AG04450 (cell line): ENCODE measurements around the gene HSD11B2. TPM values are rescaled to one million over a fixed set of nuclear protein-coding genes. Genes with fewer than 3 reads are reported as not detected.

Source experiments
- CTCF ChIA-PET: fragments of 300-600, 350-600 bp; formaldehyde crosslinking; extraction: SDS; loops from one replicate; lab custom pipeline; 2022; ENCODE audit warnings: antibody characterized with exemption, inconsistent platforms; lab: Charles Lee
- POLR2A ChIA-PET: fragments of 350-600 bp; formaldehyde crosslinking; extraction: SDS; loops from one replicate; lab custom pipeline; 2021; ENCODE audit warnings: antibody characterized with exemption, inconsistent platforms; lab: Yijun Ruan, JAX
- DNase-seq: peaks from one replicate; pipeline ENCODE4 v3.0.0-alpha.2; 2011; ENCODE audit warnings: low read depth, low spot score
- H3K27ac ChIP-seq: one replicate; pipeline ENCODE4 v1.5.1; 2012; ENCODE audit warnings: low read depth, low read length, control low read depth
- H3K27me3 ChIP-seq: one replicate; pipeline ENCODE4 v1.6.0; 2012; ENCODE audit warnings: low read length; ENCODE audit not compliant: control insufficient read depth, insufficient read depth
- H3K4me3 ChIP-seq: 2 replicates; pipeline ENCODE4 v1.5.1; 2011; ENCODE audit warnings: mild to moderate bottlenecking, low read depth, low read length, control low read depth
- H3K9me3 ChIP-seq: 2 replicates; pipeline ENCODE4 v1.5.1; 2012; ENCODE audit warnings: low read length; ENCODE audit not compliant: control insufficient read depth, insufficient read depth
- CTCF ChIP-seq: IDR thresholded peaks from 2 replicates; pipeline ENCODE4 v1.5.1; 2011; ENCODE audit warnings: low read depth, low read length, control low read depth, inconsistent platforms
- polyA plus RNA-seq: library from polyadenylated mRNA; depleted of rRNA; stranded (reverse); fragments of >200 nt; gene quantifications from 2 replicates; pipeline ENCODE4 v1.2.3, GENCODE V29; 2011

HSD11B2 gene
- polyA plus RNA-seq, 1 experiment = not detected

GRCh38 chr16:67424261-67424615 lies 6.7 kb upstream of the HSD11B2 start:
- no peak for TF ChIP-seq CTCF
- Histone ChIP-seq H3K9me3 (no peaks in the 10 kb centered on the region), H3K4me3 (no peak overlapping the region), H3K27ac (no peak overlapping the region), H3K27me3 (peaks cover 41% of the 10 kb centered on the region)
- DNase-seq = no peak
- ChIA-PET POLR2A (interaction anchor here (0.8 kb wide), 1 partner anchor 11 kb away, joined by 5 read pairs; no protein-coding TSS in a partner anchor), CTCF (interaction anchor here (1.0 to 6.7 kb wide), 3 partner anchors 8 to 75 kb away, joined by 3 to 154 read pairs (median 4); partner anchors contain the start of gene ZDHHC1)

GRCh38 chr16:67425061-67425460 lies 5.9 kb upstream of the HSD11B2 start:
- Histone ChIP-seq H3K9me3 (no peaks in the 10 kb centered on the region), H3K27me3 (peaks cover 48% of the 10 kb centered on the region), H3K4me3 (no peak overlapping the region), H3K27ac (peak overlapping the region; percentile 21)
- POLR2A ChIA-PET = interaction anchor here (0.8 kb wide), 1 partner anchor 10 kb away, joined by 5 read pairs; no protein-coding TSS in a partner anchor
- CTCF ChIA-PET = interaction anchor here (1.0 to 6.7 kb wide), 5 partner anchors 9 to 76 kb away, joined by 3 to 154 read pairs (median 3); partner anchors contain the start of gene ZDHHC1
- DNase-seq = no peak
- TF ChIP-seq CTCF = no peak

- no peak for DNase-seq
- H3K4me3 ChIP-seq = no peak overlapping the region
- no peak overlapping the region for H3K27ac ChIP-seq
- ChIA-PET POLR2A (no interaction called here), CTCF (interaction anchor here (1.0 to 6.7 kb wide), 4 partner anchors 8 to 52 kb away, joined by 3 to 154 read pairs (median 18); partner anchors contain the start of gene ZDHHC1)
- no peak for TF ChIP-seq CTCF
- H3K9me3 ChIP-seq = no peaks in the 10 kb centered on the region
- peaks cover 53% of the 10 kb centered on the region for H3K27me3 ChIP-seq
These were observed 5.3 kb upstream of the HSD11B2 start for GRCh38 chr16:67425580-67425979.

GRCh38 chr16:67426022-67426421 lies 4.9 kb upstream of the HSD11B2 start:
- no peaks in the 10 kb centered on the region for H3K9me3 ChIP-seq
- ChIA-PET CTCF (interaction anchor here (1.0 to 6.7 kb wide), 8 partner anchors 9 to 57 kb away, joined by 3 to 154 read pairs (median 24); partner anchors contain the start of gene ZDHHC1), POLR2A (no interaction called here)
- no peak for TF ChIP-seq CTCF
- no peak overlapping the region for H3K4me3 ChIP-seq
- H3K27me3 ChIP-seq = peaks cover 53% of the 10 kb centered on the region
- H3K27ac ChIP-seq = no peak overlapping the region
- no peak for DNase-seq

GRCh38 chr16:67426950-67427349 lies 4.0 kb upstream of the HSD11B2 start:
- Histone ChIP-seq H3K4me3 (no peak overlapping the region), H3K9me3 (no peaks in the 10 kb centered on the region), H3K27me3 (peaks cover 59% of the 10 kb centered on the region), H3K27ac (no peak overlapping the region)
- DNase-seq = no peak
- ChIA-PET CTCF (interaction anchor here (0.5 to 6.7 kb wide), 14 partner anchors 9 to 1944 kb away, joined by 3 to 154 read pairs (median 9); partner anchors contain the start of genes ATP6V0D1 and ZDHHC1), POLR2A (no interaction called here)
- TF ChIP-seq CTCF = no peak
